Keratinocyte (primary cell): ENCODE data around the gene AXL. TPM values are rescaled to one million over a fixed set of nuclear protein-coding genes. Genes with fewer than 3 reads are reported as not detected.

ENCODE experiments used
- DNase-seq: peaks from one replicate; pipeline ENCODE4 v3.0.0-alpha.2; 2011; ENCODE audit warnings: low read depth, missing footprints, low spot score
- FAIRE-seq: peaks from 2 replicates; lab custom pipeline; 2011; peaks lifted over from hg19 to GRCh38; lab: Jason Lieb, UNC
- H2AFZ ChIP-seq: 2 replicates; pipeline ENCODE4 v1.6.0; 2012; ENCODE audit warnings: low read length, control low read depth, inconsistent platforms; ENCODE audit not compliant: control insufficient read depth
- H3K27ac ChIP-seq: 2 replicates; pipeline ENCODE4 v1.5.1; 2011; ENCODE audit warnings: low read length; ENCODE audit not compliant: control insufficient read depth, insufficient read depth
- H3K27me3 ChIP-seq: 3 replicates; pipeline ENCODE4 v1.6.0; 2011; ENCODE audit warnings: low read length; ENCODE audit not compliant: control insufficient read depth, insufficient read depth; ENCODE audit errors: extremely low read depth
- H3K36me3 ChIP-seq, 2 experiments: 2 replicates in 1 of 2; 3 replicates in 1 of 2; pipeline ENCODE4 v1.5.1; 2011; ENCODE audit warnings: low read length in 2 of 2, mild to moderate bottlenecking in 1 of 2; ENCODE audit not compliant: control insufficient read depth in 2 of 2, insufficient read depth in 2 of 2; ENCODE audit errors: extremely low read depth in 1 of 2
- H3K4me1 ChIP-seq: 3 replicates; pipeline ENCODE4 v1.5.1; 2011; ENCODE audit warnings: low read length; ENCODE audit not compliant: control insufficient read depth, insufficient read depth; ENCODE audit errors: extremely low read depth
- H3K4me2 ChIP-seq: 3 replicates; pipeline ENCODE4 v1.6.0; 2011; ENCODE audit warnings: low read depth, low read length; ENCODE audit not compliant: control insufficient read depth, insufficient read depth; ENCODE audit errors: extremely low read depth
- H3K4me3 ChIP-seq, 3 experiments: fragments of 200-600 bp in 1 of 3; sonication (generic) in 1 of 3; 2 replicates in 2 of 3; 3 replicates in 1 of 3; pipeline ENCODE4 v1.5.1; 2011 to 2016; ENCODE audit warnings: low read length in 3 of 3, mild to moderate bottlenecking in 3 of 3, control low read depth in 2 of 3, inconsistent platforms in 1 of 3, low read depth in 1 of 3, mixed read lengths in 1 of 3, mixed run types in 1 of 3, moderate library complexity in 1 of 3; ENCODE audit not compliant: control insufficient read depth in 2 of 3, insufficient read depth in 2 of 3; ENCODE audit errors: extremely low read depth in 1 of 3
- H3K79me2 ChIP-seq: 2 replicates; pipeline ENCODE4 v1.6.0; 2012; ENCODE audit warnings: low read length; ENCODE audit not compliant: control insufficient read depth, insufficient read depth
- H3K9ac ChIP-seq: 3 replicates; pipeline ENCODE4 v1.6.0; 2011; ENCODE audit warnings: low read length; ENCODE audit not compliant: control insufficient read depth, insufficient read depth; ENCODE audit errors: extremely low read depth
- H3K9me1 ChIP-seq: 3 replicates; pipeline ENCODE4 v1.6.0; 2011; ENCODE audit warnings: low read length; ENCODE audit not compliant: control insufficient read depth, insufficient read depth; ENCODE audit errors: extremely low read depth
- H3K9me3 ChIP-seq: 2 replicates; pipeline ENCODE4 v1.5.1; 2012; ENCODE audit warnings: low read depth, low read length; ENCODE audit not compliant: control insufficient read depth
- H4K20me1 ChIP-seq: 3 replicates; pipeline ENCODE4 v1.6.0; 2011; ENCODE audit warnings: low read length; ENCODE audit not compliant: control insufficient read depth, insufficient read depth; ENCODE audit errors: extremely low read depth
- EZH2 ChIP-seq: IDR thresholded peaks from one replicate; pipeline ENCODE4 v1.6.1; 2012; ENCODE audit warnings: inconsistent platforms, mild to moderate bottlenecking, low read length, moderate library complexity
- dilution Hi-C: fragments of 300-500 bp; cut with MboI; formaldehyde crosslinking; loops from one replicate; pipeline ENCODE4 v1.7.0; 2020; ENCODE audit warnings: low sequenced_read_pairs; ENCODE audit not compliant: extremely low pct_ligation_motif_present
- polyA plus RNA-seq, 5 experiments: library from polyadenylated mRNA; depleted of rRNA in 3 of 5; stranded (reverse) in 3 of 5; stranded (forward) in 1 of 5; unstranded in 1 of 5; fragments of >200 nt; gene quantifications; 1 replicate in 1 of 5; 2 replicates in 3 of 5; 3 replicates in 1 of 5; pipeline versions ENCODE4 v1.2.1 to v1.2.3, GENCODE V29; 2011 to 2012; ENCODE audit warnings: missing spikeins in 2 of 5, low read depth in 1 of 5, low replicate concordance in 1 of 5
- TF ChIP-seq, protein P1 (sequence below), 3 experiments: IDR thresholded peaks in 1 of 3; conservative IDR thresholded peaks in 1 of 3; optimal IDR thresholded peaks in 1 of 3; 2 replicates in 2 of 3; 3 replicates in 1 of 3; pipeline versions ENCODE3 to v1.5.1; 2011; ENCODE audit warnings: low read length in 3 of 3, mild to moderate bottlenecking in 3 of 3, moderate library complexity in 2 of 3, control low read depth in 1 of 3, inconsistent platforms in 1 of 3; ENCODE audit not compliant: insufficient read depth in 2 of 3; ENCODE audit errors: extremely low read depth in 1 of 3

The AXL gene
- polyA plus RNA-seq, 1 donor (not counting 4 experiments of a cell fraction or from before 2014, with no cell fraction given) = 21.7 TPM

DNA sequence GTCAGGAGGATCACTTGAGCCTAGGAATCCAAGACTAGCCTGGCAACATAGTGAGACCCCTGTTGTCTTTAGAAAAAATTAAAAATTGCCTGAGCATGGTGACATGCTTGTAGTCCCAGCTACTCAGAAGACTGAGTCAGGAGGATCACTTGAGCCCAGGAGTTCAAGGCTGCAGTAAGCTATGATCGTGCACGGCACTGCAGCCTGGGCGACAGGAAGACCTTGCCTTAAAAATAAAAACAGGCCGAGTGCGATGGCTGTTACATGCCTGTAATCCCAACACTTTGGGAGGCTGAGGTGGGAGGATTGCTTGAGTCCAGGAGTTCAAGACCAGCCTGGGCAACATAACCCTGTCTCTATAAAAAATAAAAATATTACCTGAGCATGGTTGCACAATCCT is 50.5 kb downstream of the AXL start:
- Histone ChIP-seq H3K4me1 (peaks cover 17% of the 10 kb centered on the region), H3K27ac (no peak overlapping the region), H3K36me3 (peaks cover 42 to 47% of the 10 kb centered on the region in 2 experiments), H3K9me1 (no peaks in the 10 kb centered on the region), H3K79me2 (peaks cover 55% of the 10 kb centered on the region), H3K27me3 (no peaks in the 10 kb centered on the region), H3K9ac (no peak overlapping the region), H3K9me3 (no peaks in the 10 kb centered on the region), H3K4me2 (no peak overlapping the region), H3K4me3 (no peak overlapping the region), H4K20me1 (peaks cover 4% of the 10 kb centered on the region), H2AFZ (no peak overlapping the region)
- FAIRE-seq (no peak), DNase-seq (no peak)
- dilution Hi-C loops = no loop called here
- TF ChIP-seq, protein P1, sequence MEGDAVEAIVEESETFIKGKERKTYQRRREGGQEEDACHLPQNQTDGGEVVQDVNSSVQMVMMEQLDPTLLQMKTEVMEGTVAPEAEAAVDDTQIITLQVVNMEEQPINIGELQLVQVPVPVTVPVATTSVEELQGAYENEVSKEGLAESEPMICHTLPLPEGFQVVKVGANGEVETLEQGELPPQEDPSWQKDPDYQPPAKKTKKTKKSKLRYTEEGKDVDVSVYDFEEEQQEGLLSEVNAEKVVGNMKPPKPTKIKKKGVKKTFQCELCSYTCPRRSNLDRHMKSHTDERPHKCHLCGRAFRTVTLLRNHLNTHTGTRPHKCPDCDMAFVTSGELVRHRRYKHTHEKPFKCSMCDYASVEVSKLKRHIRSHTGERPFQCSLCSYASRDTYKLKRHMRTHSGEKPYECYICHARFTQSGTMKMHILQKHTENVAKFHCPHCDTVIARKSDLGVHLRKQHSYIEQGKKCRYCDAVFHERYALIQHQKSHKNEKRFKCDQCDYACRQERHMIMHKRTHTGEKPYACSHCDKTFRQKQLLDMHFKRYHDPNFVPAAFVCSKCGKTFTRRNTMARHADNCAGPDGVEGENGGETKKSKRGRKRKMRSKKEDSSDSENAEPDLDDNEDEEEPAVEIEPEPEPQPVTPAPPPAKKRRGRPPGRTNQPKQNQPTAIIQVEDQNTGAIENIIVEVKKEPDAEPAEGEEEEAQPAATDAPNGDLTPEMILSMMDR (optimal IDR thresholded peaks at IDR 0.05 in 1 of 3, IDR thresholded peaks at IDR 0.05 in 1 of 3, conservative IDR thresholded peaks at IDR 0.05 in 1 of 3; ENCODE audit: extremely low read depth in 1 of 3, insufficient read depth in 2 of 3, low read length in 3 of 3) = no peak
- TF ChIP-seq EZH2 = no peak

DNA sequence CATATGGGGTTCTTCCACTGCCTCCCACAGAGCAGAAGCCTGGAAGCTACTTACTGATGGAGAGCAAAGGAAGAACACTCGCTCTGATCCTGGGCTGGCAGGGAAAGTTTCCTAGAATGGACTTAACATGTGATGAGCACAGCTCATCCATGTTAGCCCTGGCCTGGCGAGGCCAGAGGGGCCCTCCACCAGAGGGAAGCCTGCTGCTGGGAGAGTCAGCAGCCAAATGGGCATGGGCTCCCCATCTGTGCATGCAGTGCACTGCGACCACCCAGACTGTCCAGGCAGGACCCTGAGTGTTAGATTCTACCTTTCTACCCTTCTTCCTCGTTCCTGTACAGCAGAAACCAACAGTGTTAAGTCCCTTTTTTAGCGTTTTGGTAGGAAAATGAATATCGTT is 54.1 kb downstream of the AXL start:
- Histone ChIP-seq H3K4me2 (no peak overlapping the region), H3K4me1 (no peaks in the 10 kb centered on the region), H3K9me1 (no peaks in the 10 kb centered on the region), H3K36me3 (peaks cover 55 to 63% of the 10 kb centered on the region in 2 experiments), H3K79me2 (peaks cover 20% of the 10 kb centered on the region), H4K20me1 (peaks cover 4% of the 10 kb centered on the region), H3K27ac (no peak overlapping the region), H3K4me3 (no peak overlapping the region), H3K9me3 (no peaks in the 10 kb centered on the region), H2AFZ (no peak overlapping the region), H3K27me3 (no peaks in the 10 kb centered on the region), H3K9ac (no peak overlapping the region)
- TF ChIP-seq, protein P1 (optimal IDR thresholded peaks at IDR 0.05 in 1 of 3, IDR thresholded peaks at IDR 0.05 in 1 of 3, conservative IDR thresholded peaks at IDR 0.05 in 1 of 3; ENCODE audit: extremely low read depth in 1 of 3, insufficient read depth in 2 of 3, low read length in 3 of 3) = no peak
- TF ChIP-seq EZH2 = no peak
- FAIRE-seq (no peak), DNase-seq (no peak)
- dilution Hi-C loops = no loop called here
